LNCaP clone FGC (cell line): ENCODE results near the gene OLFML1.

Source experiments
- DNase-seq: peaks from one replicate; pipeline ENCODE4 v3.0.0-alpha.2; 2011; ENCODE audit warnings: low read depth
- H3K4me3 ChIP-seq: 2 replicates; pipeline ENCODE4 v1.5.1; 2011; ENCODE audit warnings: mild to moderate bottlenecking, low read depth, low read length, control low read depth
- CTCF ChIP-seq: IDR thresholded peaks from 2 replicates; pipeline ENCODE4 v1.5.1; 2012; ENCODE audit warnings: mild to moderate bottlenecking; ENCODE audit not compliant: control insufficient read depth, insufficient read depth; ENCODE audit errors: extremely low read depth

Gene OLFML1

DNA sequence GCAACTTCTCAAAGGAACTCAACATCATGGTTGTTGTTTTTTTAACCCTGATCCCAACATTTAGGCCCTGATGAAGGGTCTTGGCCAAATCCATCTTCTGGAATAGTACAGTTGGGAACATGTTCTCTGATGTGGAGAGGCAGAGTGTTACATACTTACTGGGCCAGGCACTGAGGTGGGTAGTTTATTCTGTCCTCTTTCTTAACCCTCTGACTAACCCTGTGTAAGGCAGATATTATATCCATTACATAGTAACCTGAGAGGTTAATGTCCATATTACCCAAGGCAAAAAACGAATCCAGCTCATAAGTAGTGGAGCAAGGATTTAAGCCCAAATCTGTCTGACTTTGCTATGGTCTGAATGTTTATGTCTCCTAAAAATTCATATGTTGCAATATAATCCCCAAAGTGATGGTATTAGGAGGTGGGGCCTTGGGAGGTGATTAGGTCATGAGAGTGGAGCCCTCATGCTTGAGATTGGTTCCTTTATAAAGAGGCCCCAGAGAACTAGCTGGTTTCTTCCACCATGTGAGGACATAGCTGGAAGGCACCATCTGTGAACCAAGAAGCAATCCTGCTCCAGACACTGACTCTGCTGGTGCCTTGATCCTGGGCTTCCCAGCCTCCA lies 44.8 kb downstream of the OLFML1 start:
- TF ChIP-seq CTCF, result no peak
- DNase-seq, result no peak
- H3K4me3 ChIP-seq, result no peak overlapping the region

GRCh38 chr11:7531011-7531410 lies 45.7 kb downstream of the OLFML1 start:
- no peak for TF ChIP-seq CTCF
- no peak for DNase-seq
- H3K4me3 ChIP-seq, result no peak overlapping the region

DNA sequence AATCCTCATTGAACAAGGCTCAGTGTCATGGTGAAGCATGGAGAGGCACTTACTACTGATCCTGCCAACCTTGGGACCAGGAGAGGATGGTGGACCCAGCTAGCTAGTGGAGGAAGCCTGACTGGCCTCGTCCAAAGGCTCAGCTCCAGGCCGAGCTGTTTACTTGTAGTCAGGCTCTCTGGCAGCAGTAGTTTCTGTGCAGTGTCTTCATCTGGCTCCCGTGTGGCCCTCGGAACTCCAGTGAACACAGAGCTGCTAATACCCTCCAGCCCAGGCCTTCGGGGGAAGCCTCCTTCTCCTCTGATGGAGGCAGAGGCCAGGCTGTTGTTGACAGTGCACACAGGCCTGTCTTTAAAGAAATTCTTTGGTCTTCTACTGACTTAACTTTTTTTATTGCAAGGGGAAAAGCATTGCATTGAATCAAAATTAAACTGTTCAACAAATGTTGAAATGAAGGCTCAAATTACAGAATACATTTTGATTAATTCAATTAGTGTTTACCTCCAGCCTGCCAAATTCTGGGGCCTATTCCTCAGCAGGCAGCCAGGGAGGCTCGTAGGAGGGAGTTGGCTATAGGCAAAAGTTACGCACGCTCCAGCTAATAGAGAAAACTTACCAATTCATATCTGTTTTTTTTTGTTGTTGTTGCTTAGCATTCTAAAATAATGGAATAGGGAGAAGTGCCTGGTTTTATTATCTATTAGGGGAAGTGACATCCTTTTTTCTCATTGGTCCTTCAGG lies 47.3 kb downstream of the OLFML1 start:
- no peak for DNase-seq
- H3K4me3 ChIP-seq, result no peak overlapping the region
- TF ChIP-seq CTCF, result no peak

GRCh38 chr11:7533199-7534041 lies 48.1 kb downstream of the OLFML1 start:
- H3K4me3 ChIP-seq, result no peak overlapping the region
- TF ChIP-seq CTCF, result no peak
- DNase-seq, result peak; percentile 61

- TF ChIP-seq CTCF, result no peak
- no peak overlapping the region for H3K4me3 ChIP-seq
- DNase-seq, result no peak
Measured at GRCh38 chr11:7534042-7534378, 48.7 kb downstream of the OLFML1 start.

GRCh38 chr11:7536100-7536499 lies 50.8 kb downstream of the OLFML1 start:
- no peak overlapping the region for H3K4me3 ChIP-seq
- no peak for DNase-seq
- 0 out of 2 replicates have a peak, but pooled peaks have one; percentile 2 for TF ChIP-seq CTCF
